Measurements from ENCODE around the gene SEC23IP.

Gene SEC23IP

GRCh38 chr10:119989966-119990365 is 97.4 kb downstream of the SEC23IP start:
- in situ Hi-C loops (cut with MboI; ENCODE audit: low pct_unique_long_range_greater_than_20kb, low sequenced_read_pairs), result no loop called here

GRCh38 chr10:119991066-119991465 is 98.5 kb downstream of the SEC23IP start:
- no peak for DNase-seq
- in situ Hi-C loops (cut with MboI; ENCODE audit: low pct_unique_long_range_greater_than_20kb, low sequenced_read_pairs), result no loop called here

More at GRCh38 chr10:119989966-119990365, 97.4 kb downstream of the SEC23IP start:
- no peak for DNase-seq

GRCh38 chr10:119991816-119992215 is 99.3 kb downstream of the SEC23IP start:
- in situ Hi-C loops (cut with MboI; ENCODE audit: low pct_unique_long_range_greater_than_20kb, low sequenced_read_pairs), result no loop called here
- no peak for DNase-seq
